ENCODE results near the gene GREM1. TPM values are rescaled to one million over a fixed set of nuclear protein-coding genes. Genes with fewer than 3 reads are reported as not detected.

GREM1 gene
- total and polyA plus RNA-seq, 2 donors (not counting 3 experiments of a cell fraction or from before 2014, with no cell fraction given) = not detected

DNA sequence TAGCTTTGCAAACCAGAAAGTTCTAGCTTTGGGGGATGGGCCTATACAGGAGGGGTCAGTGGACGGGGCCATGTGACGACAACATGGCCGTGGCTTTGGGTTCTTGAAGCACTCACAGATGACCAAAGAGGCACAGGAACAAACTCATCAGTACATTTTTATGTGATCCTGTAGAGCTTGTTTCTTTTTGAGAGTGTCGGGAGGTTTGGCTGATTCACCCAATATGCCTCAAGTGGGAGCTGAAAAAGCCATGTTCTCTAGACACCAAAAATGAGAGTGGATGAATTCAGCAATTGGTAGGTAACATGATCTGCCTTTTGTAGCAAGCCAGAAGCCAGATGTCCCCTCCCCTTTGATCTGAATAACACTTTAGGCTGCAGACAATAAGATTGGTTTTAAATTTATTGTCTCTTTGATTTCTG lies 30.1 kb downstream of the GREM1 start:
- no peak overlapping the region for H3K4me2 ChIP-seq (ENCODE audit: insufficient read depth, low read length)
- FAIRE-seq = no peak
- dilution Hi-C loops (cut with MboI; ENCODE audit: extremely low pct_ligation_motif_present, low sequenced_read_pairs) = no loop called here

More for the DNA sequence above, 30.1 kb downstream of the GREM1 start:
- Histone ChIP-seq H3K9me3 (replicated peaks; ENCODE audit: control insufficient read depth, insufficient read depth, low read length) (no peaks in the 10 kb centered on the region), H3K27ac (ENCODE audit: insufficient read depth, low read depth, low read length) (no peak overlapping the region), H3K36me3 (ENCODE audit: control insufficient read depth in 2 of 2, extremely low read depth in 1 of 2, insufficient read depth in 2 of 2, low read length in 2 of 2) (no peaks in the 10 kb centered on the region), H3K27me3 (ENCODE audit: control insufficient read depth in 2 of 2, insufficient read depth in 2 of 2, low read length in 2 of 2) (peaks cover 0 to 3% of the 10 kb centered on the region in 2 experiments), H3K4me1 (ENCODE audit: control insufficient read depth, extremely low read depth, insufficient read depth, low read length) (no peaks in the 10 kb centered on the region), H4K20me1 (replicated peaks; ENCODE audit: control insufficient read depth, extremely low read depth, insufficient read depth, low read length) (no peaks in the 10 kb centered on the region), H3K9ac (replicated peaks; ENCODE audit: extremely low read depth, insufficient read depth, low read length) (no peak overlapping the region), H3K79me2 (ENCODE audit: control insufficient read depth, insufficient read depth, low read length) (no peaks in the 10 kb centered on the region), H2AFZ (ENCODE audit: low read depth, low read length) (no peak overlapping the region), H3K4me3 (replicated peaks in 1 of 3; ENCODE audit: insufficient read depth in 1 of 3, low read depth in 1 of 3, low read length in 3 of 3) (no peak overlapping the region), H3K9me1 (replicated peaks; ENCODE audit: control insufficient read depth, extremely low read depth, insufficient read depth, low read length) (no peaks in the 10 kb centered on the region)
- CTCF ChIA-PET = interaction anchor here (1.2 to 1.5 kb wide), 2 partner anchors 9 to 96 kb away, joined by 4 read pairs; no protein-coding TSS in a partner anchor
- TF ChIP-seq EZH2 (IDR thresholded peaks at IDR 0.05; ENCODE audit: borderline replicate concordance, low read depth, low read length, severe bottlenecking) (no peak), CTCF (IDR thresholded peaks at IDR 0.05; ENCODE audit: extremely low read depth in 1 of 2, insufficient read depth in 1 of 2, low read depth in 1 of 2, low read length in 2 of 2) (no peak), POLR2A (IDR thresholded peaks at IDR 0.05; ENCODE audit: low read depth, low read length) (no peak), FOS (IDR thresholded peaks at IDR 0.05; ENCODE audit: borderline replicate concordance, insufficient read depth, low read length) (no peak), JUN (IDR thresholded peaks at IDR 0.05; ENCODE audit: borderline replicate concordance, insufficient read depth, insufficient read length, low read depth) (no peak)
- TF ChIP-seq, protein P1, sequence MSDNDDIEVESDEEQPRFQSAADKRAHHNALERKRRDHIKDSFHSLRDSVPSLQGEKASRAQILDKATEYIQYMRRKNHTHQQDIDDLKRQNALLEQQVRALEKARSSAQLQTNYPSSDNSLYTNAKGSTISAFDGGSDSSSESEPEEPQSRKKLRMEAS (IDR thresholded peaks at IDR 0.05; ENCODE audit: insufficient read depth, insufficient read length) = no peak
- no peak for DNase-seq (ENCODE audit: low read depth, low spot score)
- intact Hi-C loops (cut with micrococcal nuclease) = no loop called here
- POLR2A ChIA-PET = no interaction called here
- no TSS peak for BruUV-seq (replicated peaks)

Data from endothelial cell of umbilical vein (primary cell).